Stimulated activated CD8-positive, alpha-beta memory T cell treated with anti-CD3 and anti-CD28 coated beads, Interleukin-12 subunit alpha, Interleukin-12 subunit beta, amount 100 ng/mL, for 4 hours (primary cell): ENCODE measurements around the gene GBA2.

Source experiments
- DNase-seq: peaks from one replicate; pipeline ENCODE4 v3.0.0-alpha.2; 2020; ENCODE audit warnings: low read depth

Gene GBA2

DNA sequence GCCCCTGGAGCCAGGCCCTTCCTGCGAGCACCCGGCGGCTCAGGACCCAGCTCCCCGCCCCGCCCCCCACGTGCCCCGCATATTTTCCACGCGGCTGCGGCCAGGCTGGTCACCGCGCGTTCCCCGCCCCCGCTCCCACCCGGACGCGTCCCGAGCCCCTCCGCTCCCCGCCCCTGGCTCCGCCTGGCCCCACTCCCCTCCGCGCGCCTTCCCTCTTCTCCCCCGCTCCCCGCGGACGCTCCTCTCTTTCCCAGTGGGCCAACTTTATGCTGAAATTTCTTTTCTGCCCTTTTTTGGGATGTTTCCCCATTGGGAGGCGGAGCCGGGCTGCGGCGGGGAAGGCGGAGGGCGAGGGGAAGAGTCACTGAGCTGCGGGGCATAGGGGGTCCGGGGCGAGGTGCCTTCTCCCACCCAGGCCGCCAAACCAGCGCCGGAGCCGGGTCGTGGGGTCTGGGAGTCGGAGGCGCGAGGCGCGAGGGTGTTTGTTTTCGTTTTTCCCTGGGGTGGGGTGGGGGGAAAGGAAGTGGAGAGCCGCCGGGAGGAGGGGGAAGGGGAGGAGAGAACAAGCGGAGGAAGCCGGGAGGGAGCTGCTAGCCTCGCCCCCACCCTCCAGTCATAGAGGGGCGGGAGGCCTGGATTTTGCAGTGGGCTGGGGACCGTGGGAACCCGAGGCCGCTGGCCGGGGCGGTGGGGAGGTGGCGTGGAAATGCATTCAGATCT, 58.3 kb downstream of the GBA2 start:
- DNase-seq, result peak; percentile 19

GRCh38 chr9:35690294-35690613, 58.8 kb downstream of the GBA2 start:
- DNase-seq, result no peak

DNA sequence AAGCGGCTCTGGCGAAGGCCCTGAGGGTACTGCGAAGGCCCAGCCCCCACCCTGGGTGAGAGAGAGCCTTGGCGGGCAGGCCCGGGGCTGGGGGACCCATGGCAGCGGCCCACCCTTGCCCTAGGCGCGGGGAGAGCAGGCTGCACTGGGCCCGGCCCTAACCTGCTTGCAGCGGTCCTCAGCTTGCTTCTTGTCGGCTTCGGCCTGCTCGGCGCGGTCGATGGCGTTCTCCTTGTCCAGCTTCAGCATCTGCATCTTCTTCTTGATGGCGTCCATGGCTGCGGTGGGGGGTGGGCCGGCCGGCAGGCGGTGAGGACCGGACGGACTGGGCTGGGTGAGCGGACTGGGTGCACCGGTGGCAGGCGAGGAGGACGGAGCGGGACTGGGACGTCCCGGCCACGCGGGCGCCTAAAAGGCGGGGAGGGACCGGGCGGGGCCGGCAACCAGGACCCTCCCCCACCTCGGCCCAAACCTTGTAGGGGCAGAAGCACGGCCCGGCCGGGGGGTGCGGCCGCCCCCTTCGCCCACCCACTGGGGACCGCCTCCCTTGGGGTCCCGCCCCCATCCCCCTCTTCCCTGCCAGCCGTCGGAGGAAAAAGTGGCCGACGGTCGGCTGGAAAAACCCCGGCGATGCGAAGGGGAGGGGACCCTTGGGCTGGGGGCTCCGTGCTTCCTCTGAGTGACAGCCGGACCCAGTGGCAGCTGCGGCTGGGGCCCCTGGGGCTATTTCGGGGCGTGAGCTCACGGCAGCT, 59.3 kb downstream of the GBA2 start, which contains the start of gene TPM2:
TSS of gene TPM2 (minus strand) at position 384 of the 752 bp plus-strand sequence. CDS start at position 276, 108 bp downstream.
- no peak for DNase-seq

- no peak for DNase-seq
These were observed 60.2 kb downstream of the GBA2 start for GRCh38 chr9:35688558-35689541.

- DNase-seq, result no peak
These were observed 61.0 kb downstream of the GBA2 start for GRCh38 chr9:35687972-35688557.

DNA sequence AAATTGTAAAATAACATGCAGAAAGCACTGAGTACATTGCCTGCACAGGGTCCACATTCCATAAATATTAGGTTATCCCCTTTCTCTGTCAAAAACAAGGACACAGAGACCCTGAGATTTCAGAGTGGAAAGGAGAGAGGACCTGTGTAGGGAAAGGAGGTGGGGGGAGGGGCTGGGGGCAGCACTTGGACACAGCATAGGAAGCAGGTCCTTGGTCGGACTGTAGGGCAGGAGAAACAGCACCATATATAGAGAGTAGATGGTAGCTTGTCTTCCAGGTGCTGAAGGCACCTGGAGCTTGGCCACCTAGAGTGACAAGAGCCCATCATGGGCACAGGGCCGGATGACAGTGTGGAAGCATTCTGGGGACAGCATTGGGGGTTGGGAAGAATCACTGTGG, 61.7 kb downstream of the GBA2 start:
- DNase-seq, result no peak
